ENCODE results near the gene RNF187.

The RNF187 gene

GRCh38 chr1:228538831-228539230 is 51.6 kb downstream of the RNF187 start:
- no peak for DNase-seq (ENCODE audit: low spot score)
- H3K27ac ChIP-seq: no peak overlapping the region
- TF ChIP-seq CTCF (IDR thresholded peaks at IDR 0.05): no peak

GRCh38 chr1:228540161-228540917 is 53.2 kb downstream of the RNF187 start:
- DNase-seq (ENCODE audit: low spot score): no peak
- no peak overlapping the region for H3K4me3 ChIP-seq
- no peak for TF ChIP-seq CTCF (IDR thresholded peaks at IDR 0.05)
- no peak overlapping the region for H3K27ac ChIP-seq

More at GRCh38 chr1:228538831-228539230, 51.6 kb downstream of the RNF187 start:
- H3K4me3 ChIP-seq: no peak overlapping the region

GRCh38 chr1:228541725-228542124 is 54.5 kb downstream of the RNF187 start:
- no peak for DNase-seq (ENCODE audit: low spot score)
- TF ChIP-seq CTCF (IDR thresholded peaks at IDR 0.05): no peak

GRCh38 chr1:228542376-228542775 is 55.2 kb downstream of the RNF187 start:
- H3K27ac ChIP-seq: no peak overlapping the region
- DNase-seq (ENCODE audit: low spot score): no peak
- no peak for TF ChIP-seq CTCF (IDR thresholded peaks at IDR 0.05)
- no peak overlapping the region for H3K4me3 ChIP-seq

More at GRCh38 chr1:228541725-228542124, 54.5 kb downstream of the RNF187 start:
- Histone ChIP-seq H3K4me3 (no peak overlapping the region), H3K27ac (no peak overlapping the region)

GRCh38 chr1:228542981-228543380 is 55.8 kb downstream of the RNF187 start:
- no peak for TF ChIP-seq CTCF (IDR thresholded peaks at IDR 0.05)
- Histone ChIP-seq H3K4me3 (no peak overlapping the region), H3K27ac (no peak overlapping the region)
- DNase-seq (ENCODE audit: low spot score): no peak

GRCh38 chr1:228543396-228543795 is 56.2 kb downstream of the RNF187 start:
- Histone ChIP-seq H3K27ac (no peak overlapping the region), H3K4me3 (no peak overlapping the region)
- TF ChIP-seq CTCF (IDR thresholded peaks at IDR 0.05): no peak
- DNase-seq (ENCODE audit: low spot score): no peak
